Activated naive CD4-positive, alpha-beta T cell treated with Interleukin-2 at 50 U/mL for 16 hours (primary cell): ENCODE measurements around the gene TMPRSS6.

ENCODE experiments used
- DNase-seq: peaks from one replicate; pipeline ENCODE4 v3.0.0-alpha.2; 2020

The TMPRSS6 gene

GRCh38 chr22:37025500-37026070 lies 83.9 kb downstream of the TMPRSS6 start:
- DNase-seq: no peak

GRCh38 chr22:37024339-37025157 lies 85.0 kb downstream of the TMPRSS6 start:
- DNase-seq: no peak

- DNase-seq: no peak
Observed at GRCh38 chr22:37023743-37024338, 85.7 kb downstream of the TMPRSS6 start.

GRCh38 chr22:37022483-37023337 lies 86.8 kb downstream of the TMPRSS6 start:
- no peak for DNase-seq

- DNase-seq: peak; percentile 59
Observed at GRCh38 chr22:37021710-37022482, 87.6 kb downstream of the TMPRSS6 start.

GRCh38 chr22:37021041-37021440 lies 88.5 kb downstream of the TMPRSS6 start:
- DNase-seq: no peak

- DNase-seq: no peak
Observed at GRCh38 chr22:37020192-37020479, 89.4 kb downstream of the TMPRSS6 start.

- peak; percentile 45 for DNase-seq
Observed at GRCh38 chr22:37019309-37020191, 90.0 kb downstream of the TMPRSS6 start, which contains the start of the genes MPST and TST. TSS of gene MPST (plus strand) at chr22:37019742. CDS start at chr22:37019837, 95 bp downstream. TSS of gene TST (minus strand) at chr22:37019447. CDS start at chr22:37018732, 715 bp downstream.

GRCh38 chr22:37018815-37019308 lies 90.7 kb downstream of the TMPRSS6 start:
- no peak for DNase-seq

- no peak for DNase-seq
Observed at GRCh38 chr22:37018086-37018814, 91.3 kb downstream of the TMPRSS6 start.

GRCh38 chr22:37017356-37017755 lies 92.2 kb downstream of the TMPRSS6 start:
- no peak for DNase-seq

GRCh38 chr22:37016134-37016910 lies 93.2 kb downstream of the TMPRSS6 start:
- DNase-seq: no peak

- DNase-seq: no peak
Observed at GRCh38 chr22:37015587-37015878, 94.0 kb downstream of the TMPRSS6 start.
